Activated naive CD4-positive, alpha-beta T cell treated with anti-CD3 and anti-CD28 coated beads, Interleukin-2, amount 50 U/mL, for 24 hours (primary cell): ENCODE measurements around the gene CDC6.
"Not testable (repeated sequence)": the region's sequence is repeated elsewhere in the genome, so short reads cannot be mapped to it uniquely, and the experiment has no call there.

Experiments used
- H3K27ac Mint-ChIP-seq: one replicate; pipeline ENCODE4 v1.8.0; 2021; ENCODE audit warnings: mild to moderate bottlenecking, mixed read lengths
- H3K27me3 Mint-ChIP-seq: one replicate; pipeline ENCODE4 v1.8.0; 2021; ENCODE audit warnings: mixed read lengths
- H3K36me3 Mint-ChIP-seq: one replicate; pipeline ENCODE4 v1.8.0; 2021; ENCODE audit warnings: mixed read lengths
- H3K4me1 Mint-ChIP-seq: one replicate; pipeline ENCODE4 v1.8.0; 2021; ENCODE audit warnings: mixed read lengths
- H3K4me3 Mint-ChIP-seq: one replicate; pipeline ENCODE4 v1.8.0; 2021; ENCODE audit warnings: mild to moderate bottlenecking, mixed read lengths
- H3K9me3 Mint-ChIP-seq: one replicate; pipeline ENCODE4 v1.8.0; 2021; ENCODE audit warnings: mixed read lengths

CDC6 gene

GRCh38 chr17:40278414-40278813 lies 9.3 kb upstream of the CDC6 start:
- H3K27me3 Mint-ChIP-seq = no peaks in the 10 kb centered on the region
- H3K4me3 Mint-ChIP-seq = no peak overlapping the region
- H3K36me3 Mint-ChIP-seq = peaks cover 5% of the 10 kb centered on the region
- no peaks in the 10 kb centered on the region for H3K9me3 Mint-ChIP-seq
- peaks cover 10% of the 10 kb centered on the region for H3K4me1 Mint-ChIP-seq
- H3K27ac Mint-ChIP-seq = no peak overlapping the region

GRCh38 chr17:40279402-40279801 lies 8.3 kb upstream of the CDC6 start:
- Mint-ChIP-seq H3K9me3 (no peaks in the 10 kb centered on the region), H3K36me3 (peaks cover 5% of the 10 kb centered on the region), H3K27ac (no peak overlapping the region), H3K4me3 (no peak overlapping the region), H3K4me1 (peaks cover 20% of the 10 kb centered on the region), H3K27me3 (no peaks in the 10 kb centered on the region)

GRCh38 chr17:40281663-40282062 lies 6.0 kb upstream of the CDC6 start:
- H3K36me3 Mint-ChIP-seq = peaks cover 5% of the 10 kb centered on the region
- no peaks in the 10 kb centered on the region for H3K9me3 Mint-ChIP-seq
- peaks cover 25% of the 10 kb centered on the region for H3K4me1 Mint-ChIP-seq
- no peak overlapping the region for H3K4me3 Mint-ChIP-seq
- H3K27ac Mint-ChIP-seq = no peak overlapping the region
- H3K27me3 Mint-ChIP-seq = no peaks in the 10 kb centered on the region

- Mint-ChIP-seq H3K36me3 (peaks cover 5% of the 10 kb centered on the region), H3K9me3 (no peaks in the 10 kb centered on the region), H3K4me1 (peaks cover 40% of the 10 kb centered on the region), H3K27ac (peak overlapping the region; percentile 96), H3K27me3 (no peaks in the 10 kb centered on the region), H3K4me3 (peak overlapping the region; percentile 5)
These were observed 4.0 kb upstream of the CDC6 start for GRCh38 chr17:40283662-40284061.

- Mint-ChIP-seq H3K4me3 (peak overlapping the region; percentile 59), H3K4me1 (peaks cover 43% of the 10 kb centered on the region), H3K9me3 (no peaks in the 10 kb centered on the region), H3K27me3 (no peaks in the 10 kb centered on the region), H3K27ac (peak overlapping the region; percentile 96), H3K36me3 (peaks cover 5% of the 10 kb centered on the region)
These were observed 3.5 kb upstream of the CDC6 start for GRCh38 chr17:40284085-40284713.

GRCh38 chr17:40286473-40286872 lies 1.2 kb upstream of the CDC6 start:
- Mint-ChIP-seq H3K4me3 (no peak overlapping the region), H3K9me3 (no peaks in the 10 kb centered on the region), H3K27ac (peak overlapping the region; percentile 51), H3K36me3 (peaks cover 5% of the 10 kb centered on the region), H3K4me1 (peaks cover 54% of the 10 kb centered on the region), H3K27me3 (no peaks in the 10 kb centered on the region)

- peak overlapping the region; percentile 97 for H3K27ac Mint-ChIP-seq
- peak overlapping the region; percentile 99 for H3K4me3 Mint-ChIP-seq
- H3K27me3 Mint-ChIP-seq = no peaks in the 10 kb centered on the region
- H3K4me1 Mint-ChIP-seq = peaks cover 52% of the 10 kb centered on the region
- no peaks in the 10 kb centered on the region for H3K9me3 Mint-ChIP-seq
- peaks cover 4% of the 10 kb centered on the region for H3K36me3 Mint-ChIP-seq
These were observed 553 bp upstream of the CDC6 start for GRCh38 chr17:40287159-40287493.

- no peaks in the 10 kb centered on the region for H3K27me3 Mint-ChIP-seq
- peak overlapping the region; percentile 19 for H3K27ac Mint-ChIP-seq
- H3K4me3 Mint-ChIP-seq = peak overlapping the region; percentile 20
- peaks cover 34% of the 10 kb centered on the region for H3K4me1 Mint-ChIP-seq
- no peaks in the 10 kb centered on the region for H3K9me3 Mint-ChIP-seq
- peaks cover 7% of the 10 kb centered on the region for H3K36me3 Mint-ChIP-seq
These were observed 3.1 kb downstream of the CDC6 start for GRCh38 chr17:40290629-40291280.

- Mint-ChIP-seq H3K27me3 (no peaks in the 10 kb centered on the region), H3K36me3 (peaks cover 10% of the 10 kb centered on the region), H3K9me3 (no peaks in the 10 kb centered on the region), H3K4me3 (no peak overlapping the region), H3K27ac (no peak overlapping the region), H3K4me1 (peaks cover 37% of the 10 kb centered on the region)
These were observed 3.6 kb downstream of the CDC6 start for GRCh38 chr17:40291281-40291664.

GRCh38 chr17:40293363-40293762 lies 5.7 kb downstream of the CDC6 start:
- H3K4me3 Mint-ChIP-seq = no peak overlapping the region
- peaks cover 19% of the 10 kb centered on the region for H3K4me1 Mint-ChIP-seq

GRCh38 chr17:40295488-40296436 lies 8.1 kb downstream of the CDC6 start:
- Mint-ChIP-seq H3K27me3 (no peaks in the 10 kb centered on the region), H3K36me3 (peaks cover 12% of the 10 kb centered on the region), H3K4me3 (no peak overlapping the region), H3K9me3 (no peaks in the 10 kb centered on the region), H3K27ac (no peak overlapping the region), H3K4me1 (peaks cover 8% of the 10 kb centered on the region)

More at GRCh38 chr17:40293363-40293762, 5.7 kb downstream of the CDC6 start:
- Mint-ChIP-seq H3K9me3 (no peaks in the 10 kb centered on the region), H3K36me3 (peaks cover 12% of the 10 kb centered on the region), H3K27ac (peak overlapping the region; percentile 26), H3K27me3 (no peaks in the 10 kb centered on the region)

GRCh38 chr17:40297511-40297910 lies 9.8 kb downstream of the CDC6 start:
- no peak overlapping the region for H3K27ac Mint-ChIP-seq
- H3K36me3 Mint-ChIP-seq = peaks cover 8% of the 10 kb centered on the region
- no peak overlapping the region for H3K4me3 Mint-ChIP-seq
- peaks cover 5% of the 10 kb centered on the region for H3K4me1 Mint-ChIP-seq
- H3K9me3 Mint-ChIP-seq = no peaks in the 10 kb centered on the region
- H3K27me3 Mint-ChIP-seq = no peaks in the 10 kb centered on the region

GRCh38 chr17:40298726-40299125 lies 11.0 kb downstream of the CDC6 start:
- no peak overlapping the region for H3K27ac Mint-ChIP-seq
- no peaks in the 10 kb centered on the region for H3K9me3 Mint-ChIP-seq
- H3K4me1 Mint-ChIP-seq = peaks cover 14% of the 10 kb centered on the region
- no peak overlapping the region for H3K4me3 Mint-ChIP-seq
- peaks cover 8% of the 10 kb centered on the region for H3K36me3 Mint-ChIP-seq
- no peaks in the 10 kb centered on the region for H3K27me3 Mint-ChIP-seq

- H3K27me3 Mint-ChIP-seq, H3K36me3 Mint-ChIP-seq, H3K27ac Mint-ChIP-seq, H3K9me3 Mint-ChIP-seq, H3K4me3 Mint-ChIP-seq: not testable (repeated sequence)
- peaks cover 20% of the 10 kb centered on the region for H3K4me1 Mint-ChIP-seq
These were observed 11.6 kb downstream of the CDC6 start for GRCh38 chr17:40299159-40299757.

- Mint-ChIP-seq H3K4me3 (no peak overlapping the region), H3K36me3 (peaks cover 2% of the 10 kb centered on the region), H3K4me1 (peaks cover 16% of the 10 kb centered on the region), H3K27me3 (no peaks in the 10 kb centered on the region), H3K9me3 (no peaks in the 10 kb centered on the region), H3K27ac (no peak overlapping the region)
These were observed 13.6 kb downstream of the CDC6 start for GRCh38 chr17:40301315-40301714.
